Neuronal stem cell (in vitro differentiated cells): ENCODE data around the gene GLTP.
A peak's percentile ranks its signal among the peaks of the same experiment; 100 is the strongest.

Experiments used
- DNase-seq: peaks from one replicate; pipeline ENCODE4 v3.0.0-alpha.2; 2013; ENCODE audit warnings: low spot score
- H2AFZ ChIP-seq: one replicate; pipeline ENCODE4 v1.6.1; 2013; ENCODE audit warnings: mild to moderate bottlenecking, low read length, inconsistent platforms
- H2AK5ac ChIP-seq: 2 replicates; pipeline ENCODE4 v1.6.1; 2013; ENCODE audit warnings: low read depth, mild to moderate bottlenecking, inconsistent platforms, low read length, moderate library complexity, mixed read lengths
- H2BK120ac ChIP-seq: 2 replicates; pipeline ENCODE4 v1.6.1; 2013; ENCODE audit warnings: low read depth, mild to moderate bottlenecking, inconsistent platforms, low read length, moderate library complexity, mixed read lengths
- H2BK12ac ChIP-seq: one replicate; pipeline ENCODE4 v1.6.1; 2013; ENCODE audit warnings: low read length, inconsistent platforms
- H2BK15ac ChIP-seq: 2 replicates; pipeline ENCODE4 v1.6.1; 2013; ENCODE audit warnings: mild to moderate bottlenecking, low read length, inconsistent platforms, mixed read lengths
- H2BK5ac ChIP-seq: one replicate; pipeline ENCODE4 v1.6.1; 2013; ENCODE audit warnings: inconsistent platforms, mild to moderate bottlenecking, low read length, moderate library complexity
- H3K14ac ChIP-seq: one replicate; pipeline ENCODE4 v1.6.1; 2013; ENCODE audit warnings: low read length, inconsistent platforms
- H3K18ac ChIP-seq: 2 replicates; pipeline ENCODE4 v1.6.1; 2013; ENCODE audit warnings: low read length, inconsistent platforms
- H3K23ac ChIP-seq: 2 replicates; pipeline ENCODE4 v1.6.1; 2013; ENCODE audit warnings: low read depth, mild to moderate bottlenecking, mixed read lengths, low read length, inconsistent platforms; ENCODE audit not compliant: poor library complexity
- H3K27ac ChIP-seq: replicated peaks from 3 replicates; pipeline ENCODE4 v1.5.1; 2013; ENCODE audit warnings: low read length, inconsistent platforms
- H3K27me3 ChIP-seq, 3 experiments: 2 replicates each; pipeline ENCODE4 v1.6.1; 2013; ENCODE audit warnings: low read length in 3 of 3, mild to moderate bottlenecking in 2 of 3, inconsistent platforms in 1 of 3, low read depth in 1 of 3, mixed read lengths in 1 of 3, moderate library complexity in 1 of 3; ENCODE audit not compliant: control insufficient read depth in 3 of 3, insufficient read depth in 3 of 3
- H3K36me3 ChIP-seq, 2 donors: replicated peaks in 1 of 2; 2 replicates each; pipeline ENCODE4 v1.6.1; 2013; ENCODE audit warnings: low read length in 2 of 2; ENCODE audit not compliant: control insufficient read depth in 2 of 2, insufficient read depth in 2 of 2
- H3K4ac ChIP-seq: 2 replicates; pipeline ENCODE4 v1.6.1; 2013; ENCODE audit warnings: inconsistent platforms, mild to moderate bottlenecking, low read length, moderate library complexity
- H3K4me1 ChIP-seq, 2 donors: 1 replicate in 1 of 2; 2 replicates in 1 of 2; pipeline ENCODE4 v1.6.1; 2013; ENCODE audit warnings: low read length in 2 of 2, low read depth in 1 of 2; ENCODE audit not compliant: control insufficient read depth in 2 of 2, insufficient read depth in 1 of 2
- H3K4me2 ChIP-seq: one replicate; pipeline ENCODE4 v1.6.1; 2013; ENCODE audit warnings: mild to moderate bottlenecking, low read length, inconsistent platforms; ENCODE audit not compliant: insufficient read depth, poor library complexity, severe bottlenecking
- H3K4me3 ChIP-seq, 2 donors: 2 replicates each; pipeline ENCODE4 v1.5.1; 2013; ENCODE audit warnings: low read length in 2 of 2, mild to moderate bottlenecking in 2 of 2, inconsistent platforms in 1 of 2, moderate library complexity in 1 of 2
- H3K79me1 ChIP-seq: one replicate; pipeline ENCODE4 v1.6.1; 2013; ENCODE audit warnings: low read depth, mild to moderate bottlenecking, inconsistent platforms, low read length, moderate library complexity
- H3K9ac ChIP-seq: one replicate; pipeline ENCODE4 v1.6.1; 2013; ENCODE audit warnings: mild to moderate bottlenecking, low read depth, low read length, inconsistent platforms; ENCODE audit not compliant: poor library complexity
- H3K9me3 ChIP-seq, 2 donors: replicated peaks in 1 of 2; 2 replicates each; pipeline versions ENCODE3 to v1.6.1; 2013; ENCODE audit warnings: low read length in 2 of 2, mild to moderate bottlenecking in 2 of 2, inconsistent platforms in 1 of 2, low read depth in 1 of 2, mixed read lengths in 1 of 2, moderate library complexity in 1 of 2; ENCODE audit not compliant: control insufficient read depth in 2 of 2, insufficient read depth in 1 of 2
- H4K8ac ChIP-seq: one replicate; pipeline ENCODE4 v1.6.1; 2013; ENCODE audit warnings: low read depth, mild to moderate bottlenecking, inconsistent platforms, low read length, moderate library complexity
- H4K91ac ChIP-seq: one replicate; pipeline ENCODE4 v1.6.1; 2013; ENCODE audit warnings: low read length, low read depth, mild to moderate bottlenecking, inconsistent platforms; ENCODE audit not compliant: poor library complexity
- WGBS, 2 donors: extraction: QIAGEN DNeasy Blood & Tissue Kit; methylation state at CpG; one replicate each; pipeline ENCODE4 v1.1.7; 2013; ENCODE audit warnings: missing lambda C conversion rate in 2 of 2, mixed read lengths in 1 of 2; ENCODE audit not compliant: insufficient read length in 2 of 2, insufficient replicate concordance in 1 of 2; ENCODE audit errors: extremely low coverage in 2 of 2; 5-methylcytosine and 5-hydroxymethylcytosine counted together

The GLTP gene

DNA sequence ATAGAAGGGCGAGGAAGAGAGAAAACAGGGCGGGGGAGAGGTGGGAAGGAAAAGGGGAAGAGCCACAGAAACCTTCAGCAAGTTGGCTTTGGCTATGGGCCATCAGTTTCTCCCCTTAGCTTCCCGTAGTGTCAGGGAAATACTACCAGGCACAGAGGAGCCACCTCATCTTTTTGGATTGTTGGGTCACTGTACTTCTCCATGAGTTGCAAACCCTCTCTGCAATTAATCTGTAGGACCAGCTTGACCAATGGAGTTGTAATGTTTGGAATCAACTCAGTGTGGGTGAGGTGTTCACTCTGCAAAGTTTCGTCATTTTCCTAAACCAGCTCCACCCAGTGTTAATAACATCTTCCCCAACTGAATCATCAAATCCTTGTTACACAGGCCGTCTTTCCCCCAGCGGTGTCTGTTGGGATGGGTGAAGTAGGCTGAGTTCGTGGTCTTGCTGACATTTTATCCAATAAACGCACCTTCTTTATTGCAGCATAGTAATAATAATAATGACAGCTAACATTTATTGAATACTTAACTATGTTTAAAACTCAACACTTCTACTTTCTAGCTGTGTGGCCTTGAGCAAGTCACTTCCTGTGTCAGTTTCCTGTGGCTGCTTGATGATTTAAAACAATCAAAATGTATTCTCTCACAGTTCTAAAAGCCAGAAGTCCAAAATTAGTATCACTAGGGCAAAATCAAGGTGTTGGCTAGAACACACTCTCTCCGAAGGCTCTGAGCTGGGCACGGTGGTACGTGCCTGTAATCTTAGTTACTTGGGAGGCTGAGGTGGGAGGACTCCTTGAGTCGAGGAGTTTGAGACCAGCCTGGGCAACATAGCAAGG lies 8.1 kb upstream of the GLTP start:
- Histone ChIP-seq H3K79me1 (no peaks in the 10 kb centered on the region), H3K27ac (no peak overlapping the region)
- no CpG with 5 or more reads among the region's 12 CpGs for WGBS, 2 donors

DNA sequence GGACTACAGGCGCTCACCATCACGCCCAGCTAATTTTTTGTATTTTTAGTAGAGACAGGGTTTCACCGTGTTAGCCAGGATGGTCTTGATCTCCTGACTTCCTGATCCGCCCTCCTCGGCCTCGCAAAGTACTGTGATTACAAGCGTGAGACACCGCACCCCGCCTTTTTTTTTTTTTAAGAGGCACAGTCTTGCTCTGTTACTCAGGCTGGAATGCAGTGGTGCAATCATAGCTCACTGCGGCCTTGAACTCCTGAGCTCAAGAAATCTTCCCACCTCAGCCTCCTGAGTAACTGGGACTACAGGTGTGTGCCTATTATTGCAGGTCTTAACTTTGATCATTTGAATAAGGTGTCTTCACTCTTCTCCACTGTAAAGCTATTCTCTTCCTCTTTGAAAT lies 5.3 kb upstream of the GLTP start:
- no peak overlapping the region for H3K9ac ChIP-seq
- WGBS, 2 donors, result no CpG with 5 or more reads among the region's 10 CpGs
- no peak overlapping the region for H2AK5ac ChIP-seq
- no peak overlapping the region for H3K4me2 ChIP-seq
- H3K4me3 ChIP-seq, result no peak overlapping the region
- H3K4ac ChIP-seq, result no peak overlapping the region
- H3K18ac ChIP-seq, result no peak overlapping the region
- peaks cover 3 to 5% of the 10 kb centered on the region in 2 donors for H3K4me1 ChIP-seq
- no peak overlapping the region for H3K23ac ChIP-seq
- H3K9me3 ChIP-seq, result no peaks in the 10 kb centered on the region
- H2BK15ac ChIP-seq, result no peak overlapping the region
- no peak overlapping the region for H3K14ac ChIP-seq
- no peak overlapping the region for H2AFZ ChIP-seq
- H3K27ac ChIP-seq, result no peak overlapping the region
- H2BK120ac ChIP-seq, result no peak overlapping the region
- H4K8ac ChIP-seq, result no peak overlapping the region
- H3K36me3 ChIP-seq, result no peaks in the 10 kb centered on the region
- H2BK5ac ChIP-seq, result no peak overlapping the region
- H4K91ac ChIP-seq, result no peak overlapping the region
- no peaks in the 10 kb centered on the region for H3K79me1 ChIP-seq
- peaks cover 0 to 15% (median 10%) of the 10 kb centered on the region in 3 experiments for H3K27me3 ChIP-seq
- no peak overlapping the region for H2BK12ac ChIP-seq
- DNase-seq, result no peak

More for the DNA sequence above, 8.1 kb upstream of the GLTP start:
- Histone ChIP-seq H2AFZ (no peak overlapping the region), H4K91ac (no peak overlapping the region), H3K36me3 (no peaks in the 10 kb centered on the region), H2BK5ac (no peak overlapping the region), H2BK15ac (no peak overlapping the region), H3K4me2 (no peak overlapping the region), H3K14ac (no peak overlapping the region), H3K4ac (no peak overlapping the region), H2AK5ac (no peak overlapping the region), H3K9me3 (no peaks in the 10 kb centered on the region), H2BK12ac (no peak overlapping the region), H3K18ac (no peak overlapping the region), H4K8ac (no peak overlapping the region), H3K4me3 (no peak overlapping the region), H3K27me3 (peaks cover 0 to 10% (median 0%) of the 10 kb centered on the region in 3 experiments), H3K4me1 (peaks cover 0 to 2% of the 10 kb centered on the region in 2 donors), H3K23ac (no peak overlapping the region), H3K9ac (no peak overlapping the region), H2BK120ac (no peak overlapping the region)
- DNase-seq, result no peak

DNA sequence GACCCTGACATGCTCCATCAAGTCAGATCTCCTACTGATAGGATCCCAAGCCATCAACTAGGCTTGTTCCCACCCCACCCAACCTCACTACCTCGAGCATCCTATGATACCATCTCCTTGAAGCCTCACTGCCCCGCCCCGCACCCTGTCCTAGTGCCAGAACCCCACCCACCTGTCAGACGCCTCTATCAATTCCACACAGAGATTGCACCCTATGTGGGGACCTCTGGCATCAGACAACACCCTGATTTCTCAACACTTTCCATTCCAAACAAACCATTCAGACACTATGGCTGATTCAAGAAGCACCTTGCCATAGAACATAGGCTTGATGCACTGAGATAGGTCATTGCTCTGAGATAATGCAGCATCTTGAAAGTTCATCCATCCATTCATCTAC lies 3.1 kb upstream of the GLTP start:
- H3K27ac ChIP-seq, result no peak overlapping the region
- no peak overlapping the region for H4K91ac ChIP-seq
- peaks cover 10 to 11% of the 10 kb centered on the region in 2 donors for H3K4me1 ChIP-seq
- no peaks in the 10 kb centered on the region for H3K9me3 ChIP-seq
- H3K14ac ChIP-seq, result no peak overlapping the region
- H3K36me3 ChIP-seq, result no peaks in the 10 kb centered on the region
- no peak overlapping the region for H3K4me3 ChIP-seq
- H2AK5ac ChIP-seq, result no peak overlapping the region
- no peak overlapping the region for H2BK15ac ChIP-seq
- peaks cover 5% of the 10 kb centered on the region for H3K79me1 ChIP-seq
- H2BK5ac ChIP-seq, result no peak overlapping the region
- no peak for DNase-seq
- H3K18ac ChIP-seq, result no peak overlapping the region
- no peak overlapping the region for H2AFZ ChIP-seq
- no peak overlapping the region for H3K9ac ChIP-seq
- H3K4me2 ChIP-seq, result no peak overlapping the region
- no peak overlapping the region for H3K4ac ChIP-seq
- H3K27me3 ChIP-seq, result peaks cover 0 to 15% (median 10%) of the 10 kb centered on the region in 3 experiments
- H2BK120ac ChIP-seq, result no peak overlapping the region
- no CpG with 5 or more reads among the region's 4 CpGs for WGBS, 2 donors
- no peak overlapping the region for H4K8ac ChIP-seq
- H2BK12ac ChIP-seq, result no peak overlapping the region
- no peak overlapping the region for H3K23ac ChIP-seq

DNA sequence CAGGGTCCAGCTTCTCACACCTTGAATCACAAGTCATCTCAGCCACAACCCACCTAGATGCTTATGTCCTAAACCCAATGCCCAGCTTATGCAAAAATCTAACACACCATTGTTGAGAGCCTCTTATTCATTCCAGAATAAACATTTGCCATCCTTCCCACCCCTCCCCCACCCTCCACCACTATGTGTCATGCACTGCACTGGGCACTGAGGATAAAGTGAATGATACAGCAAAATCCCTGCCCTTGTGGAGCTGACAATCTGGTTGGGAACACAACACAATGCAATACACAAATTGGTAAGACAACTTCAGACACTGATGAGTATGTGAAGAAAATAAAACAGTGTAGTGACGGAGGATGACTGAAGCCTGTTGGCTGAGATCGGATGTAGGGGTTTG lies 1.4 kb upstream of the GLTP start:
- WGBS, 2 donors, result no CpG with 5 or more reads among the region's 2 CpGs
- DNase-seq, result no peak
- Histone ChIP-seq H2BK120ac (no peak overlapping the region), H3K18ac (no peak overlapping the region), H3K4me2 (no peak overlapping the region), H3K23ac (no peak overlapping the region), H4K8ac (no peak overlapping the region), H2BK15ac (no peak overlapping the region), H4K91ac (no peak overlapping the region), H2AK5ac (no peak overlapping the region), H3K36me3 (no peaks in the 10 kb centered on the region), H3K14ac (no peak overlapping the region), H3K79me1 (peaks cover 5% of the 10 kb centered on the region), H2BK5ac (no peak overlapping the region), H3K4me3 (no peak overlapping the region), H3K27ac (no peak overlapping the region), H3K27me3 (peaks cover 0 to 10% (median 10%) of the 10 kb centered on the region in 3 experiments), H2AFZ (peak overlapping the region; percentile 99), H2BK12ac (no peak overlapping the region), H3K4me1 (peaks cover 10 to 14% of the 10 kb centered on the region in 2 donors), H3K4ac (no peak overlapping the region), H3K9ac (no peak overlapping the region), H3K9me3 (no peaks in the 10 kb centered on the region)
